Dermis blood vessel endothelial cell (primary cell): ENCODE results near the gene LDB2. TPM values are rescaled to one million over a fixed set of nuclear protein-coding genes. Genes with fewer than 3 reads are reported as not detected.

ENCODE experiments used
- DNase-seq: peaks from one replicate; pipeline ENCODE4 v3.0.0; 2010
- total RNA-seq: library from RNA; depleted of rRNA; stranded (reverse); fragments of >200 nt; gene quantifications from 2 replicates; pipeline ENCODE4 v1.2.3, GENCODE V29; 2014

The LDB2 gene
- total RNA-seq, 1 donor from 2014 or later: 258 TPM

DNA sequence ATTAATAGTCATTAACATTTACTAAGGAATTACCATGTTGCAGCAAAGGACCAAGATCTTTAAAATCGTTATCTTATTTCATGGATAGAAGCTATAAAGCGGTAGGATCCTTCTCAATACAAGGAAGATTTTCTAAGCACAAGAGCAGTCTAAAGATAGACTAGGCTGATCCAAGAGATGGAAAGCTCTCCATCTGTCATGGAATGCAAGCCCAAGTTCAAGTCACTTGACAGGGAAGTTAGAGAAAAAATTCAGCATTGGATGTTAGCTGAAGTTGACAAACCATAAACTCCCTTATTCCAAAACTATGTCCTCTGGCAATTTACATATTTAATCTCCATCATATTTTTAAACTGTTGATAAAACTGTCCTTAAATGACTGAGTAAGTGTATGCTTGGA lies 177.7 kb downstream of the LDB2 start:
- DNase-seq: no peak

DNA sequence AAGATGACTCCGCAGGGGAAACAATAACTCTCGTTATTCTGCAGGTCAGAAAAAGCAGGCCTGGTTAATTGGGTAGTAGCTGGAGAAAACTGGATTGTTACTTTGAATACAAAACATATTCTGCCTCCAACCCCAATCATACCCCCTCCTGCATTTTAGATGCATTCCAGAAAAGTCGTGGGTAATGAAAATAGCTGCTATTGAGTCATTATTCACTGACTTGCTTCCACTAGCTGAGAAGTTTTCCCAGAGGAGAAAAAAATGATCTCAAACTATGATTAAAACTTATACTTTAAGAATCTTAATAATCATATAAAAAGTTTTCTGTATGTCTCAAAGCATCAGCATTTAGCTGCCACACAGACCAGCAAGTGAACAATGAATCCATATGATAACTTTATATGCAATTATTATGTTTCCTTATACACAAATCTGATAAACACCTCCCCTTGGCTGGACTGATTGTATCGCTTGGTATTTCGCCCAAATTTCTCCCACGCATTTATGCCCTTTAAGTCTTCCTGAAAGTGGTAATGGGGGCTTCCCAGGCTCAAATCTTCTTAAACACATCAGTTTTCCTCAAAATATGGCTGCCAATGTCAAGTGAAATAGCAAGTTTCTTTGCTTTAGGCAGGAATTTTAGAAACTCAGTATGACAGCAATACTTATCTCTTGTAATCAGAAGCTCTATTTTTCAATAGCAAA lies 181.0 kb downstream of the LDB2 start:
- DNase-seq: peak; percentile 22

DNA sequence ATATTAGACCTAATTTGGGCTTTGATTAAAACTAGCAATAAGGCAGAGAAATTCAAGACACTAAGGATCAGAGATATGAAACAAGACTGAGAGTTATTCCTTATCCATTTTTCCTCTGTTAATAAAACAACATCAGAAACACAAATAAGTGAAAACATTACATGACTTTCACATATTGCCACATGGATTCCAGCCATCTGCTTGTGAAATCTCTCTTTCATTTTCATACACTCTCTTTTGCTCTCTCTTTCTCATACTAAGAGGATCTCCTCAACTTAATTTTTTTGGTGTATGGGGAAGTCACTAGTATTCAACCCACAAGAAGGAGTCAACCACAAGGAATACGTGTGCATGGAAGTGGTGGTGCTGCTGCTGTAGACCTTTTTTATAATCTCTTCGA lies 183.0 kb downstream of the LDB2 start:
- no peak for DNase-seq

DNA sequence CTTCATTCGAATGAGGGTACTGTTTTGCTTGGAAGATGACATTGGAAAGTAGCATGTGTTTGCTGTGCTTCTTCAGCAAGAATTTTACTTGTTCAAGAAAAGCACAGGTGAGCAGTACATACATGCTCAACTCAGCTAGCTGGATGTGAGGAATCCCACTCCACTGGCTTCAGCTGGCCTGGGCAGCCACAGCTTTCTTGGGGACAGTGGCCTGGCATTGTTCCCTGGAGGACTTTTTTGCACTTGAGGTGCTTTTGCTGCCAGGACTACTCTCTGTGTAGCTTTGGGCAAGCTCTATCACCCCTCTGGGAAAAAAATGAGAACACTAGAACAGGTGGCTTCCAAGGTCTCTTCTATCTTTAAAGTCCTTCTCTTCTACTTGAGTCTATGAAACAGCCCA lies 184.3 kb downstream of the LDB2 start:
- no peak for DNase-seq

DNA sequence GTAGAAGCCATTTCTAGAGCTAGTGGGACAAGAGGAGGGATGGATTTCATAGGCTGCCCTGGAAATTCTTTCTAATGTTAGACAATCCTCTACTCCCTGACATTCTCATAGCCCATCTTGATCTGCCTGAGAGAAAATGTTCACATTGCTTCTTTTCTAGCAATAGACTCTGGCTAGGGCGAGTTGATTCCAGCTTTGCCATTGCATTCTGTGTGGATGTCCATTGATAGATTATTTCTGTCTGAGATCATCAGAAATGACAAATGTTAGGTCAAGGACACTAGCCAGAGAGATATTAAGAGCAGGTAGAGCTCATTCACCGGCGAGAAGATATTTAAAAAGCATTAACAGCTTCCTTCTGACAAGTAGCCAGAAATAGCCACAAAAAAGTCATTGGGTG lies 184.7 kb downstream of the LDB2 start:
- DNase-seq: no peak

DNA sequence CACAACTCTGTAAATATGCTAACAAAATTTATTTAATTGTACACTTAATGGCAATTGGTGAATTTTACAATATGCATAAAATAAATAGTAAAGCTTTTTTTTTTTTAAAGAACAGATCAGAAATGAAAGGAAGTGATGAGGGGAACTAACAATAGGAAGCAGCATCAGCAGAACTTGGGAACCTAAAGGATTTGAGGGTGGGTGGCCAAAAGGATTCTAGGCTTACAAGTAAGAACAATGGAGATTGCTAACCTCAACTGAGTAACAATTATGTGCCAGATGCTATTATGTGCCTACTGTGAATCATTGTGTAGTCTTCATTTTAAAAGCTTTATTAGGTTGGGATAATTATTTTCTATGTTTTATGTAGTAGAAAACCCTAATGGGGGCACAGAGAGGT lies 185.2 kb downstream of the LDB2 start:
- peak; percentile 52 for DNase-seq

DNA sequence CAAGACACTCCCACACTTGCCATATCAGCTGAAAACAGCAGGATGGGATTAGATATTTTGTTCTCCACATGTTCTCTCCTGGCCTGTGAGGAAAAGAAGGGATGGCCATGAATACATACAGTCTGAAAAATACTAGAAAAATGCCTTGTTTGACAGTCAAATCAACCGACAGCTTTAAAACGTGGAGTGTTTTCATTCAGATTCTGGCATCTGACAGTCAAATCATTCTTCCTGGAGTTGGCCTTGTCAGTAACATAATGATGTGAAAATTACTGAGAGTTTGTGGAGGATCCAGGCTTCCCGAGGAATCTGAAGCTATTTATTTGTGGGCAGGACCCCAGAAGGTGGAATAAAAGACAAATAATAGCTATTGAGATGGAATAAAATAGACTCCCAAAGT lies 188.2 kb downstream of the LDB2 start:
- DNase-seq: no peak

DNA sequence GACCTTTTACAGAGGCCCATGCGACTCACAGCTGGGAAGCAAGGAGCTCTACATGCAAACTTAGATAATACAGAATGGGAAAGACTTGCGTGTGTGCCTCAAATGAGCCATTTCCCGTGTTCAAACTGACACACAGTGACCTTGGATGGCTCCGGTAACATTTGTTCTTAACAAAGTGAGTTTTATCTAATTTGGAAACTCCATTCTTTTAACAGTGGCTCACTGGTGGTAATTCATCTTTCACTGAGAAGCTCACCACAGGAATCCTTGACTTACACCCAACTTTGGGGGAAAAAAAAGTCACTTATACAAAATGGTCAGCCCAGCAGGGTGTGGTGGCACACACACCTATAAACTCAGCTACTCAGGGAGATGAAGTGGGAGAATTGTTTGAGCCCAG lies 190.6 kb downstream of the LDB2 start:
- peak; percentile 67 for DNase-seq

DNA sequence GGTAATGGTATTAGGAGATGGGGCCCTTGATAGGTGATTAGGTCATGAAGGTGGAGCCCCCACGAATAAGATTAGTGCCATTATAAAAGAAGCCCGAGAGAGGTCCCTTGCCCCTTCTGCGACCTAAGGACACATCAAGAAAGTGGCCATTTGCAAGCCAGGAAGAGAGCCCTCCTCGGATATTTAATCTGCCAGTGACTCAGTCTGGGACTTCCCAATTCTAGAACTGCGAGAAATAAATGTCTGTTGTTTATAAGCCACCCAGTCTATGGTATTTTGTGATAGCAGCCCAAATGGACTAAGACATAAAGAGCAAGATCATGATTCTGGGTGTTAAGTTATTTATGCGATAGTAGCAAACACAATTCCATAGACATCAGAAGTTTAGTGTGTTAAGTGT lies 192.2 kb downstream of the LDB2 start:
- no peak for DNase-seq

DNA sequence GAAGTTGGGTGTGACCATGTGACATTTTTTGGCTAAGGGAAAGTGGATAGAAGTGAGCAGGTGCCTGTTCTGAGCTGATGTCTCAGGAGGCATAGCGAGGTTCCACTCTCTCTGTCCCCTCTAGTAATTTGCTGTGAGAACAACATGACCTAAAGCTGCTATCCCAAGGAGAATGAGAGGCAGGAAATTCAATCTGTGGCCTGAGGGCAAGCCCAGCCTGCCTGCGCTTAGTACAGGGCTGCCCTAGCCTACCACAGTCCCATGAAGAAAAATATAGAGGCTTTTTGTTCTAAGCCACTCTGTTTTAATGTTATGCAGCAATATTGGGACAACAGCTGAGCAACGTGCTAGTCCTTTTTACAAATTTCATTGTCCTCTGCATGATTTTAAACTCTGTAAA lies 193.1 kb downstream of the LDB2 start:
- no peak for DNase-seq

DNA sequence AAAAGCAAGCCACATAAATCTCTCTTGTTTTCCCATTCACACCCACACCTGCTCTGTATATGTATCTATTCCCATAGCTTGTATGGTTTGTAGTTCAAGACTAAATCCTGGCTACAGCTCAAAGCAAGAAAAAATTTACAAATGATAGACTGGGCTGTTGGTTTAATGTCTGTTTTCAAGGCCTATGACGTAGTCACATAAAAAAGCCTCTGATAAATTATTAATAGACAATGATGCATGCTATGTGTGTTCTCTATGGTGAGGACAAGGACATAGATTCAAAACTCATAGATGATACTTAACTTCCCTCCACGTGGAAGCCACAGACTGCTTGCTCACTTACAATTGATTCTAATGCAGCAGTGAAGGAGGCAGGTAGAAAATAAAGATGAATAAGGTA lies 194.0 kb downstream of the LDB2 start:
- no peak for DNase-seq

DNA sequence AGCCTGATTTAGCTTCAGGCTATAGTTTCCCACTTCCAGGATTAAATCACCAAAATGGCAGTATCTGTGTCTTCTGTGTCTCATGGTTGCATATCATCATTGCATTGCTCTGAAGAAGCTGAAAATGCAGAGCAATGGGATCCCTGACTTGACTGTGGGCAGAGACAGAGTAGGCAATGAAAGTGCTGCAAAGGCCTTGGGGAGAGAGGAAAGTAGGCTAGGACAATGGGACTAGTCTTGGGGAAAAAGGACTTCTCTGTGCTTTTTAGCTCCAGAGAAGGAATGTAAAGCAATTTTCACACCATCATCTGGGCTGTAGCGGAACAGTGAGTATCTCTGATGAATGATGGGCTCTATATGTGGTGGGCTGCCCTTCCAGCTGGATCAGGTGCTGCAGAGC lies 202.5 kb downstream of the LDB2 start:
- DNase-seq: no peak

DNA sequence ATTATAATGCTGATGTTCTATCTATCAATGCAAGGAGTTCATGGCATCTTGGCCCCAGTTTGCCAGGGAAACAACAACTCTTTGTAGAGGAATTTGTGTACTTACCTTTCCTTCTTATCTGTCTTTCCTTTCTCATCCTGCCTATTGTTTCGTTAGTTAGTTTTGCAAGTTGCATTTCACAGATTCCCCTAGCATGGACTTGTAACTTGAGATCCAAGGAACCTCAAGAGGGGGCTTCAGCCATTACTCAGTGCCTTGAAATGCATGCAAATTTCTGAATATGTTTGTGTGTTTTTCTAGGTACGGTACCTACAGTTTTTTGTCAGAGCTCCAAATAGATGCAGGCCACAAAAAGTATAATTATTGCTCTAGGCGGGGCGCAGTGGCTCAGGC lies 203.6 kb downstream of the LDB2 start:
- DNase-seq: no peak

DNA sequence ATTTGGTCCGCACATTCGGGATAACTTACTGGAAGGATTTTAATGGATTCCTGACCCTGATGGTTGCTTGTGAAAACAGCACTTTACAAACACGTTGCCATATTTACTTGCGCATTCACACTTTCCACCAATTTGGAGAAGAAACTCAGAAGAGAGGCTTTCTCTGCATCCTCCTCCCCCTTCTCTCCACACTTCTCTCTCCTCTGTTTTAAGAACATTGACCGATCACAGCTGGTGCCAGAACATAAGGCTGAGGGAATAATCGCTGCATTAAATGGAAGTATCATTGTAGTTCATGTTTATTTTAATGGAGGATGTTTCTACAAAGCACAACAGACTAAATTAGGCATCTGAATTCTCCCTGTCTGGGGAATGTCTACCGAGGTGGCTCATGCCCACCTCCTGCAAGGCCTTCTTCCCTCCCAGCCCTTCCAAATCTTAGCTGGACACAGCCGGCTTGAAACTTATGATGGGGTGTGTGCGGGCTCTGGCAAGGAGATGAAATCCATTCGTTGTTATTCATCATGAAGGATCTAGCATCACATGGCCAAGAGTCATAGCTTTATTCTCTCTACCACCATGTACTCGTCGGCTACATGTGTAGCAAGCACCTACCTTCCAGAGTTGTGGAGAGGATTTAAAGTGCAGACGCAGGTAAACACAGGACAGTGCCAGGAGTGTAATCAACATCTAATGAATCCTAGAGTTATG lies 204.1 kb downstream of the LDB2 start:
- no peak for DNase-seq

DNA sequence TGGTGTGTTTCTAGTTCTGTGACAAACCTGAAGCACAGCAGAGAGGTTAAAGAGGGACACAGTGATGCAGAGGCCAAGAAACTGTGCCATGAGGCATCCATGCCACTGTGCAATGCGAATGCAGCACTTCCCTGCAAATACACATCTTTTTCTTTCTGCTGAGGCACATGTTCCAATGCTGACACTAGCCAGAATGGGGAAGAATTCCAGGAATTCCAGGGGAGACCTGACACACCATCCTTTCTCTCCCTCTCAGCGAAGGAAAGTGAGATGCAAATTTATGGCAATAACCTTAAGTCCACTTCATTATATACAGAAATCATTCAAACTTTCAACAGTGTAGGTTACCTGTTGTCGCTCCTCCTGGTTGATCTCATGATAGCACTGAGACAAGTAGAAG lies 204.8 kb downstream of the LDB2 start:
- no peak for DNase-seq

DNA sequence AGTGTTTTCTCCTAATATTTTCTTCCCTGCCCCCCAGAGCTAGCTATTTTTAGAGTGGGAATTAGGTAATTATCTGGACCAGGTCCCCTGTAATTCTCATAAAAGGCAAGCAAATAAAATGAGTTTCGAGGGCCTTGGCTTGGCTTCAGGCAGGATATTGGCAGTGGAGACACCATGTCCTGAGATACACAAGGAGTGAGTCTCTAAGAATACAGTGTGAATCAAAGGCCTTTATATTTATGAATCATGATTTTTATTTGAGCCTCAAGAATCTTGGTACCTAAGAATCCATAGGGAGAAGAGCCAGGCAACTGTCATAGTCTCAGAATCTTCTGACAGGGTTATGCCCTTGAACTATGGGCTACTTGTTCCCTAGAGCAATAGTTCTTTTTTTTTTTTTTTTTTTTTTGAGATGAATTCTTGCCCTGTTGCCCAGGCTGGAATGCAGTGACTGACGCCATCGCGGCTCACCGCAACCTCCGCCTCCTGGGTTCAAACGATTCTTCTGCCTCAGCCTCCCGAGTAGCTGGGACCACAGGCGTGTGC lies 205.4 kb downstream of the LDB2 start:
- no peak for DNase-seq

DNA sequence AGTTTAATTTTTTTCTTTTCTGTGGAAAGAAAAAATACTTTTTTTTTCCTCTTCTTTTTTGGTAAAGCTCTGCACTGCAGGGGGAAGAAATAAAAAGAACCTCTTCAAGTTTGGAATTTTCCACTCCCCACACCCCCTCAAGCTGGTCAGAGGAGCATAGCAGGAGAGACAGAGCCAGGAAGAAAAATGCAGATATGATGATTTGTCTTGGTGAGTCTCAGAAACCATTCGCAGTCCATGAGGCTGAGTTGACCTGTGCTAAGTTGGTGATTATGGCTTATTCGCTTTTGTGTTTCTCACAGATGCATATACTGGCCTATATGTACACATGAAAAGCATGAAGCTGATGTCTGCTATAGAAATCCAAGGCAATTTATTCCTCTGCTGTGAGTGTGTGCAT lies 205.9 kb downstream of the LDB2 start:
- no peak for DNase-seq

DNA sequence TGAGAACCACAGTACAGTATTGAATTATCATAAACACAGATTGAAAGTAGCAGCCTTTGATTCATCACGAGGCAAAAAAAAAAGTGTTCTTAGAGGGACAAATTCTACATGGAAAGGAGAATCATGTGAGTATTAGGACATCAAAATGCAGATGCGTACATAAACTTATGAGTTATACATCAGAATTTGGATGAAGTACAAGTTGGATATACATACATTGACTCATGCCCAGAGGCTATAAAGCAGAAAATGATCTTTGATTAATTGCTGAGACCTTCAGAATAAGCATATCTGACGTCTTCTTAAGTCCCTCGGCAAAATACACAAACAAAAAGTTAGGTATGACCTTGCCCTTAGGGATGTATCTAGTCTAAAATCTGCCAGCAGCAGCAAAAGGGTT lies 206.4 kb downstream of the LDB2 start:
- no peak for DNase-seq

DNA sequence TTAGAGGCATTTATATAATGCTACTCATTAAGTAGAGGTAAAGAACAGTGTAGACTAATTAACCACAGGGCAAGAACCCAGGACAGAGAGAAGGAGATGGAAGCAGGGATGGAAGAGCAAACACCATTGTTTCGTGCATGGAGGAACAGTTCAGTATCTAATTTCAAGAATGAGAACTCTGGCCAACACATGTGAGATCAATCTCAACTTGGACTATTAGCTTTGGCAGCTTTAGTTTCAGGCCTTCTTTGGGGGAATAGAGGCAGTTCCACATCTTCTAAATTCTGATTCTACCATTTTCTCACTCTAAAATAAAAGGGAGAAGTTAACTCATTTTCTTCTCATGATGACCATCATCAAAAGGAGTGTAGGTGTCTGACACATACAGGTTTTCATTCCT lies 207.0 kb downstream of the LDB2 start:
- DNase-seq: no peak

DNA sequence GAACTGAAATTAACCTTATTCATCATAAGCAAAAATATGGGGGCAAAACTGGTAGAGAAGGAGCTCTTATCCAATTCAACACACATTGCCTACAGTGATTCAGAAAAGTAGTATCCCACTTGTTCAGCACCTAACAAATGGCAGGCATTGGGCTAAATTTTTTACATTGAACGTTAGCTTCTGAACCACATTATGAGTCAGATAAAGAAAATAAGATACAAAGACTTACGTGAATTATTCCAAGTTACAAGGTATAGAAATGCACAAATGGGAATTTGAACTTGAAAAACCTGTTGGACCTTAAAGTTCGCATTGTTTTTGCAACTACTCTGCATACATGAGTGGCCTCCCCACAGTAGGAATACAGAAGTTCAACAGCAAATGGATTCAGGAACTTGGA lies 210.6 kb downstream of the LDB2 start:
- no peak for DNase-seq

DNA sequence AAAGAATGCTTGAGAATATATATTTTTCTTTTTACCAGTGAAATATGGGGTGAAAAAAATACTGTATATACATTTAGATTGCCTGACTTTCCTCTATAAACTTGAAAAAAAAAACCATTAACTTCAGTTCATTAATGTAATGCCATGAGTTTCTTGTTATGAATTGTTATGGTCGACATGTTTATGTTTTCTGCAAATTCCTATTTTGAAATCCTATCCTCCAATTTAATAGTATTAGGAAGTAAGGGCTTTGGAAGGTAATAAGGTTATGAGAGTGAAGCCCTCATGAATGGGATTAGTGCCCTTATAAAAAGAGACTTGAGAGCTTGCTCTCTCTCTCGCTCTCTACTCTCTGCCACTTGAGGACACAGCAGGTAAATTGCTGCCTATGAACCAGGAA lies 211.4 kb downstream of the LDB2 start:
- DNase-seq: no peak

DNA sequence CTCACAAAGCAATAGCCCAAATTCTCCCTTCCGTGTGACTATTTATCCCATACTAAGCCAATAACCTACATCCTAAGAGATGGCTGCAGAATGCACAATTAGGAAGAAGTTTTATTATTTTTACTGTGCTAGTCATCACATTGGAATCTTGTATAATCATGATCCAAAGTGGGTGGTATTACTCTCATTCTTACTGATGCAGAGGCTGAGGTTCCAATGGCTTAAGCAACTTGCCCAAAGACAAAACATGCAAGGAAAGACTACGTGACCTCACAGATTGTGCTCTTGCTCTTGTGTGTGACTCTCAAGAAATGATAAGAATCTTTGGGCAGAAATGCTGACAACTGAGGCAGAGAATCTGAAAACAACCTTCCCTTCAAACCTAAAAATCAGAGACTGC lies 212.2 kb downstream of the LDB2 start:
- peak; percentile 78 for DNase-seq

DNA sequence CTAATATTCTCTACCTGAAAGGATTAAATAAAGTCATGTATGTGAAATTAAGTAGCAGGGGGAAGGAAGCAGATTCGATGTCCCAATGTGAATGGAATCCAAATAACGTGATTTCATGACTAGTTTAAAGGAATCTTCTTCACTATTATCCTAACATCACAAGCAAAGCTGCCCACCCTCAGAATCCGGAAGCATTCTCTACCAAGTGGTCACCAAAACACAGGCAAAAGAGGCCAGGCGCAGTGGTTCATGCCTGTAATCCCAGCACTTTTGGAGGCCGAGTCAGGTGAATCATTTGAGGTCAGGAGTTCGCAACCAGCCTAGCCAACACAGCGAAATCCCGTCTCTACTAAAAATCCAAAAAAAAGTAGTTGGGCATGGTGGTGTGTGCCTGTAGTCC lies 212.9 kb downstream of the LDB2 start:
- no peak for DNase-seq

DNA sequence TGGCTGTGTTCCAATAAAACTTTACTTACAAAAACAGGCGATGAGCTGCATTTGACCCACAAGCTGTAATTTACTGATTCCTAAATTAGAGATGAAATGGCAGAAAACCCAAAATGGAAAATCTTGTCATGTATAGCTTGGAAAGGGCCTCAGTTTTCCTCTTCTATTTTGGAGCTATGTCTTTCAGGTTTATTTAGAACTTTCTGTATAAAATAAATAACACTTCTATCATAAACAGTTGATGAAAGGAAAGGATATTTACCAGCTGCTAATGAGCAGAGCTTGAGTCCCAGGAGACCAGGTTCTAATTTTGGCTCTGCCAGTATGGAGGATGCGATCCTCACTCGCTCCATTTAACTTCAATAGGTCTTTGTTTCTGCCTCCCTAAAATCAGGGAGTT lies 213.5 kb downstream of the LDB2 start:
- DNase-seq: no peak

DNA sequence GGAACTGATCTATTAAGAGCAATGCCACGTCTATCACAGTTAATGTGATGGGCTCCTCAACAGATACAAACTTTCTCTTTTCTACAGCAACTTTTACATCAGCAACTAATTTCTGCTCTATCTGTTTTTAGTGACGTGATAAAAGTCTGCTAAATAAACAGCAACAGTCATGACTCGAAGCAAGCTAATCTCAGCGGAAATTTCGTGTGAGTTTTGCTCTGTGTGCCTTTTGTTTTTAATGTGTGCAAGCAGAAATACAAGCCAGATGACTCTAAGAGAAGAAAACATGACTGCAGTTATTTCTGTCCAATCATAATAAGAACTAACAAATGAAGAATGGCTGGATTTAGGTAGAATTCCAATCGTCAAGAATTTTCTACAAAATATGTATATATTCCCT lies 214.3 kb downstream of the LDB2 start:
- peak; percentile 75 for DNase-seq
